ENCODE measurements around the gene RPL28. TPM values are rescaled to one million over a fixed set of nuclear protein-coding genes. Genes with fewer than 3 reads are reported as not detected.
"Not testable (repeated sequence)": the region's sequence is repeated elsewhere in the genome, so short reads cannot be mapped to it uniquely, and the experiment has no call there.

The RPL28 gene
- total and polyA plus RNA-seq, 7 donors: 253 to 2,816 (median 607) TPM

GRCh38 chr19:55410168-55410567 is 24.4 kb downstream of the RPL28 start:
- no peak overlapping the region for H3K27ac ChIP-seq
- peaks cover 0 to 9% (median 2%) of the 10 kb centered on the region in 4 donors for H3K36me3 ChIP-seq
- TF ChIP-seq POLR2A (IDR thresholded peaks at IDR 0.05): no peak
- no peak for TF ChIP-seq CTCF (IDR thresholded peaks at IDR 0.05)
- TF ChIP-seq POLR2AphosphoS5 (IDR thresholded peaks at IDR 0.05): no peak
- TF ChIP-seq EP300 (IDR thresholded peaks at IDR 0.05): no peak
- H3K9me3 ChIP-seq: peaks cover 0 to 1% (median 0%) of the 10 kb centered on the region in 4 donors
- no peak overlapping the region for H3K4me3 ChIP-seq
- peaks cover 0 to 22% (median 20%) of the 10 kb centered on the region in 4 donors for H3K4me1 ChIP-seq
- 94 to 97% methylated on average over 2 of the region's 2 CpGs for WGBS, 2 donors
- no peaks in the 10 kb centered on the region for H3K27me3 ChIP-seq
- intact Hi-C loops (cut with DNase I): loop anchor here (10.0 kb wide), 1 partner anchor 265 kb away; the partner anchor contains the start of gene TNNT1
- no peak for DNase-seq

- Histone ChIP-seq H3K27ac (no peak overlapping the region), H3K4me1 (no peaks in the 10 kb centered on the region), H3K36me3 (no peaks in the 10 kb centered on the region), H3K9me3 (no peaks in the 10 kb centered on the region), H3K27me3 (peaks cover 0 to 12% (median 0%) of the 10 kb centered on the region in 3 donors), H3K4me3 (no peak overlapping the region)
- intact Hi-C loops (cut with DNase I): loop anchor here (10.0 kb wide), 1 partner anchor 273 kb away; the partner anchor contains the start of gene TNNT1
- DNase-seq: no peak
- TF ChIP-seq POLR2AphosphoS5 (IDR thresholded peaks at IDR 0.05) (no peak), CTCF (IDR thresholded peaks at IDR 0.05) (peak; percentile 8 to 53 (median 42))
- 6 to 27% methylated on average over 7 of the region's 7 CpGs for WGBS, 2 donors
Observed at GRCh38 chr19:55418185-55418584, 32.5 kb downstream of the RPL28 start.

- DNase-seq: no peak
- no peak overlapping the region for H3K27ac ChIP-seq
- peaks cover 0 to 18% (median 3%) of the 10 kb centered on the region in 3 donors for H3K27me3 ChIP-seq
- no peak for TF ChIP-seq EP300 (IDR thresholded peaks at IDR 0.05)
- TF ChIP-seq POLR2AphosphoS5 (IDR thresholded peaks at IDR 0.05): no peak
- TF ChIP-seq POLR2A (IDR thresholded peaks at IDR 0.05): no peak
- no peak for TF ChIP-seq CTCF (IDR thresholded peaks at IDR 0.05)
- H3K4me1 ChIP-seq: no peaks in the 10 kb centered on the region
- 51 to 58% methylated on average over 5 of the region's 5 CpGs for whole genome bisulfite sequencing, 2 donors
- H3K9me3 ChIP-seq: no peaks in the 10 kb centered on the region
- no peaks in the 10 kb centered on the region for H3K36me3 ChIP-seq
- intact Hi-C loops (cut with DNase I): loop anchor here (10.0 kb wide), 1 partner anchor 274 kb away; the partner anchor contains the start of gene TNNT1
- H3K4me3 ChIP-seq: no peak overlapping the region
Observed at GRCh38 chr19:55419103-55419502, 33.4 kb downstream of the RPL28 start.

GRCh38 chr19:55419624-55420236 is 34.0 kb downstream of the RPL28 start:
- TF ChIP-seq EP300 (IDR thresholded peaks at IDR 0.05) (no peak), CTCF (IDR thresholded peaks at IDR 0.05) (no peak), POLR2AphosphoS5 (IDR thresholded peaks at IDR 0.05) (no peak), POLR2A (IDR thresholded peaks at IDR 0.05) (no peak)
- H3K9me3 ChIP-seq: no peaks in the 10 kb centered on the region
- no peak overlapping the region for H3K27ac ChIP-seq
- DNase-seq: no peak
- no peaks in the 10 kb centered on the region for H3K4me1 ChIP-seq
- 66 to 82% methylated on average over 5 of the region's 5 CpGs for WGBS, 2 donors
- H3K36me3 ChIP-seq: no peaks in the 10 kb centered on the region
- H3K27me3 ChIP-seq: peaks cover 0 to 24% (median 9%) of the 10 kb centered on the region in 3 donors
- H3K4me3 ChIP-seq: no peak overlapping the region
- intact Hi-C loops (cut with DNase I): loop anchor here (10.0 kb wide), 1 partner anchor 275 kb away; the partner anchor contains the start of gene TNNT1

GRCh38 chr19:55421281-55421680 is 35.5 kb downstream of the RPL28 start:
- peaks cover 0 to 24% (median 11%) of the 10 kb centered on the region in 3 donors for H3K27me3 ChIP-seq
- WGBS, 2 donors: 42 to 66% methylated on average over 4 of the region's 4 CpGs
- H3K36me3 ChIP-seq; H3K9me3 ChIP-seq; DNase-seq; H3K27ac ChIP-seq; intact Hi-C loops (cut with DNase I); H3K4me3 ChIP-seq; H3K4me1 ChIP-seq: not testable (repeated sequence)
